ENCODE results near the gene MLN.

MLN gene

GRCh38 chr6:33751771-33752645 lies 51.8 kb downstream of the MLN start:
- no peak for DNase-seq

- no peak for DNase-seq
These were observed 53.4 kb downstream of the MLN start for GRCh38 chr6:33750244-33750991.

- no peak for DNase-seq
These were observed 54.4 kb downstream of the MLN start for GRCh38 chr6:33749401-33749800.

- DNase-seq: no peak
These were observed 55.0 kb downstream of the MLN start for GRCh38 chr6:33748841-33749240.

- DNase-seq: no peak
These were observed 56.0 kb downstream of the MLN start for GRCh38 chr6:33747823-33748222.

GRCh38 chr6:33746651-33747100 lies 57.1 kb downstream of the MLN start, which contains the start of gene IP6K3:
IP6K3 (minus strand) TSS chr6:33746905; CDS start chr6:33735476, 11,429 bp downstream.
- DNase-seq: no peak

GRCh38 chr6:33746036-33746600 lies 57.7 kb downstream of the MLN start:
- no peak for DNase-seq

GRCh38 chr6:33745548-33745947 lies 58.3 kb downstream of the MLN start:
- DNase-seq: no peak

- no peak for DNase-seq
These were observed 58.8 kb downstream of the MLN start for GRCh38 chr6:33744895-33745546.
